GM06990 (cell line): ENCODE data around the gene PPIP5K2.

Experiments used
- DNase-seq: peaks from one replicate; pipeline ENCODE4 v3.0.0-alpha.2; 2011; ENCODE audit not compliant: insufficient read length; ENCODE audit errors: extremely low read depth
- H3K27me3 ChIP-seq: replicated peaks from 2 replicates; pipeline ENCODE4 v1.6.0; 2011; ENCODE audit warnings: low read length; ENCODE audit not compliant: control insufficient read depth, insufficient read depth
- H3K36me3 ChIP-seq: 2 replicates; pipeline ENCODE4 v1.5.1; 2011; ENCODE audit warnings: low read length; ENCODE audit not compliant: control insufficient read depth, insufficient read depth
- H3K4me3 ChIP-seq: replicated peaks from 2 replicates; pipeline ENCODE4 v1.5.1; 2011; ENCODE audit warnings: low read depth, mild to moderate bottlenecking, control low read depth, low read length
- TF ChIP-seq, protein P1 (sequence below): IDR thresholded peaks from 2 replicates; pipeline ENCODE4 v1.5.1; 2011; ENCODE audit warnings: low read length, control low read depth, mild to moderate bottlenecking, inconsistent platforms; ENCODE audit not compliant: insufficient read depth, poor library complexity, severe bottlenecking

PPIP5K2 gene

DNA sequence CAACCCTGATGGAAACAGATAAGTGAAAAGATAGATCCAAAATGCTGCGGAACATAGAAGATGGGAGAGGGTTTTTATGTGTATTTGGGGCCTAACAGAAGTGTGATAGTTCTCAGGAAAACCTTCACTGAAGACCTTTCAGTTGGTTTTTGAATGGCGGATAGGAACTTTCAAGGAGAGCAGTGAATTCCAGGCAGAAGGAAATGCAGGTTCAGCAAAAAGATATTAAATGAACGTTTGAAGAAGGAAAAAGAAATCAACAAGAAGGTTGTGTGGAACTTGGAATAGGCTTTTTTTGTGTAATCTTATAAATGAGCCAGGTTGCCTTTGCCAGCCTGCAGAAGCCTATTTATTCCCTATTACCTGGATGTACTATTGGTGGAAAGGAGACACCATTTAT is 2.1 kb downstream of the PPIP5K2 start:
- Histone ChIP-seq H3K4me3 (no peak overlapping the region), H3K36me3 (no peaks in the 10 kb centered on the region), H3K27me3 (no peaks in the 10 kb centered on the region)
- TF ChIP-seq, protein P1, sequence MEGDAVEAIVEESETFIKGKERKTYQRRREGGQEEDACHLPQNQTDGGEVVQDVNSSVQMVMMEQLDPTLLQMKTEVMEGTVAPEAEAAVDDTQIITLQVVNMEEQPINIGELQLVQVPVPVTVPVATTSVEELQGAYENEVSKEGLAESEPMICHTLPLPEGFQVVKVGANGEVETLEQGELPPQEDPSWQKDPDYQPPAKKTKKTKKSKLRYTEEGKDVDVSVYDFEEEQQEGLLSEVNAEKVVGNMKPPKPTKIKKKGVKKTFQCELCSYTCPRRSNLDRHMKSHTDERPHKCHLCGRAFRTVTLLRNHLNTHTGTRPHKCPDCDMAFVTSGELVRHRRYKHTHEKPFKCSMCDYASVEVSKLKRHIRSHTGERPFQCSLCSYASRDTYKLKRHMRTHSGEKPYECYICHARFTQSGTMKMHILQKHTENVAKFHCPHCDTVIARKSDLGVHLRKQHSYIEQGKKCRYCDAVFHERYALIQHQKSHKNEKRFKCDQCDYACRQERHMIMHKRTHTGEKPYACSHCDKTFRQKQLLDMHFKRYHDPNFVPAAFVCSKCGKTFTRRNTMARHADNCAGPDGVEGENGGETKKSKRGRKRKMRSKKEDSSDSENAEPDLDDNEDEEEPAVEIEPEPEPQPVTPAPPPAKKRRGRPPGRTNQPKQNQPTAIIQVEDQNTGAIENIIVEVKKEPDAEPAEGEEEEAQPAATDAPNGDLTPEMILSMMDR = no peak
- no peak for DNase-seq

DNA sequence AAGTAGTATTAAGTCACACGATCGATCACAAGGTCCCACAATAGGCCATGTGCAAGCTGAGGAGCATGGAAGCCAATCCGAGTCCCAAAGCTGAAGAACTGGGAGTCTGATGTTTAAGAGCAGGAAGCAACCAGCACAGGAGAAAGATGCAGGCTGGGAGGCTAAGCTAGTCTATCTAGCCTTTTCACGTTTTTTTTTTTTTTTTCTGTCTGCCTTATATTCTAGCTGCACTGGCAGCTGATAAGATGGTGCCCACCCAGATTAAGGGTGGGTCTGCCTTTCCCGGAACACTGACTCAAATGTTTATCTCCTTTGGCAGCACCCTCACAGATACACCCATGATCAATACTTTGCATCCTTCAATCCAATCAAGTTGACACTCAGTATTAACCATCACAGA is 6.5 kb downstream of the PPIP5K2 start:
- TF ChIP-seq, protein P1 = no peak
- DNase-seq = no peak
- no peaks in the 10 kb centered on the region for H3K27me3 ChIP-seq
- no peak overlapping the region for H3K4me3 ChIP-seq
- H3K36me3 ChIP-seq = no peaks in the 10 kb centered on the region; the same call in 1 of the 2 replicates

DNA sequence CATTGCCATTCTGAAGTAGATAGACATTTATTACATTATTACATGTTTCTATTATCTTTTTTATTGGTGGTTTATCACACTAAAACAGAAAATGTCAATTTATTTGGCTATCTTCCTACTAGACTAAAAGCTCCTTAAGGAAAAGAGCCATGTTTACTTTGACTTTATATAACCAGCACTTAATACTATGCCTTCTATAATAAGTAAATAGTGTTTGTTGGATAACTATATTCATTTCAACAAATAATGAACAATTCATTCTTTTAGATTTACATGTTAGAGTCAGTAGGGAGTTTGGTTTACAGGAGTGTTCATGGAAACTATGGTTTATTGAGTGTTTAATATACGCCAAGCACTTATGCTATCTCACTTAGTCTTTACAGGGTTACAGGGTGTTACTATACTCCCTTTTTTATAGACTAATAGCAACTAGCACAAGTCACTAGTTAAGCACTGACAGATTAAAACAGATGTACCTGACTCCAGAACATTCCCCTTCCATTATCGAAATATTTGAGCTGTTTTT is 7.3 kb downstream of the PPIP5K2 start:
- Histone ChIP-seq H3K27me3 (no peaks in the 10 kb centered on the region), H3K36me3 (no peaks in the 10 kb centered on the region; the same call in 1 of the 2 replicates), H3K4me3 (no peak overlapping the region)
- TF ChIP-seq, protein P1 = no peak
- no peak for DNase-seq

DNA sequence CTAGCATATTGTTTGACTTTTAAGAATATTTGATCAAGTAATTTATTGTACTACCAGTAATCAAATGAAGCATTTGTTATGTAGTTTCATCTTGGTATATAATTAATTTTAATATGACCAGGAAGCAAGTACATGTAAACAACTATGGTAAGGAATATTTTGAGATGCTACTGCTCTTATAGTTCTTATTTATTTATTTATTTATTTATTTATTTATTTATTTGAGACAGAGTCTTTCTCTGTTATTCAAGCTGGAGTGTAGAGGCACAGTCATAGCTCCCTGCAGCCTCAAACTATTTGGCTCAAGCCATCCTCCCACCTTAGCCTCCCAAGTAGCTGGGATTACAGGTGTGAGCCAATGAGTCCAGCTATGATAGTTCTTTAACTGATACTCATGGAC is 8.1 kb downstream of the PPIP5K2 start:
- Histone ChIP-seq H3K36me3 (no peaks in the 10 kb centered on the region; the same call in 1 of the 2 replicates), H3K27me3 (no peaks in the 10 kb centered on the region), H3K4me3 (no peak overlapping the region)
- TF ChIP-seq, protein P1 = no peak
- no peak for DNase-seq

DNA sequence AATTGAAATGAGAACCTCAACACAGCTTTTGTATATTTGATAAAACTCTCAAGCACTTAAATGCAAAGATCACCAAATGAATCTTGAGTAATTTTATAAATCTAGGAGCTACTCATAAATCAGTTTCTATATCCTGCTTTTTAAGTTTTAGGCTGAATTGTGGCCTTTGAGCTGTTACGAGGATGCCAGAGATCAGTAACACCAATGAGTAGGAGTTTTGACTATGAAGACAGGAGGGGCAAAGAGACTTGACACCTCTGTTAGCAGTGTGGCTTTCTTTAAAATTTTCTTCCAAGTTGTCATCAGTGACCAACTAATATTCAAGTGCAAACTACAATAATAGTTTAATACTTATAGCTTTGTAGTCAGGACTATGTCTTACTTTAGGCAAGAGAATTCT is 12.6 kb downstream of the PPIP5K2 start:
- DNase-seq = no peak
- Histone ChIP-seq H3K36me3 (no peaks in the 10 kb centered on the region; the same call in 1 of the 2 replicates), H3K27me3 (no peaks in the 10 kb centered on the region), H3K4me3 (no peak overlapping the region)
- TF ChIP-seq, protein P1 = no peak

DNA sequence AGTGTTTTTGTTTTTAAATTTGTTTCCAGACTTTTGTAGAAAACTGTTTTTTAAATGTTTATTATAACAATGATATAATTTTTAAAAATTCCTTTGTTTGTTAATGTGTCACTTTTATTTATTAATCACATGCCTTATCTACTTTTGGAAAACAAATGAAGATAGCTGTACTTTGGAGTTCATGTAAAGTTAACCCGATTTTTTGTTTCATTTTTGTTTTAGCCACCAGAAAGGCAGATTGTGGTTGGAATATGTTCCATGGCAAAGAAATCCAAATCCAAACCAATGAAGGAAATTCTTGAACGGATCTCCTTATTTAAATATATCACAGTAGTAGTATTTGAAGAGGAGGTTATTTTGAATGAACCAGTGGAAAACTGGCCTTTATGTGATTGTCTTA is 13.1 kb downstream of the PPIP5K2 start:
- Histone ChIP-seq H3K4me3 (no peak overlapping the region), H3K36me3 (no peaks in the 10 kb centered on the region; the same call in 1 of the 2 replicates), H3K27me3 (no peaks in the 10 kb centered on the region)
- TF ChIP-seq, protein P1 = no peak
- DNase-seq = no peak
